Ectodermal cell (in vitro differentiated cells): Measurements from ENCODE around the gene OR5H1.
"Not testable (repeated sequence)": the region's sequence is repeated elsewhere in the genome, so short reads cannot be mapped to it uniquely, and the experiment has no call there.

Experiments
- H3K27ac ChIP-seq: 2 replicates; pipeline ENCODE4 v1.7.0; 2013; ENCODE audit warnings: mild to moderate bottlenecking, low read depth, low read length; ENCODE audit not compliant: insufficient read depth, poor library complexity, severe bottlenecking
- H3K27me3 ChIP-seq: 2 replicates; pipeline ENCODE4 v1.7.0; 2013; ENCODE audit warnings: mild to moderate bottlenecking, low read length; ENCODE audit not compliant: insufficient read depth, control insufficient read depth, poor library complexity, severe bottlenecking
- H3K36me3 ChIP-seq: one replicate; pipeline ENCODE4 v1.7.0; 2013; ENCODE audit warnings: low read length; ENCODE audit not compliant: control insufficient read depth, insufficient read depth
- H3K4me1 ChIP-seq: one replicate; pipeline ENCODE4 v1.7.0; 2013; ENCODE audit warnings: low read length; ENCODE audit not compliant: control insufficient read depth, insufficient read depth
- H3K4me3 ChIP-seq: 2 replicates; pipeline ENCODE4 v1.7.0; 2013; ENCODE audit warnings: low read depth, low read length, control low read depth; ENCODE audit not compliant: insufficient read depth
- H3K9me3 ChIP-seq: 2 replicates; pipeline ENCODE4 v1.7.0; 2013; ENCODE audit warnings: mild to moderate bottlenecking, low read length, moderate library complexity; ENCODE audit not compliant: control insufficient read depth
- WGBS, 2 experiments: methylation state at CpG; one replicate each; pipeline ENCODE4 v1.1.7; 2013; ENCODE audit warnings: missing lambda C conversion rate in 2 of 2; 5-methylcytosine and 5-hydroxymethylcytosine counted together

OR5H1 gene

GRCh38 chr3:98137826-98138557, 7.5 kb downstream of the OR5H1 start:
- H3K27me3 ChIP-seq, H3K27ac ChIP-seq, H3K9me3 ChIP-seq, H3K36me3 ChIP-seq, H3K4me1 ChIP-seq, H3K4me3 ChIP-seq: not testable (repeated sequence)
- WGBS, 2 experiments, result 95 to 96% methylated on average over 18 to 21 of the region's 23 CpGs

DNA sequence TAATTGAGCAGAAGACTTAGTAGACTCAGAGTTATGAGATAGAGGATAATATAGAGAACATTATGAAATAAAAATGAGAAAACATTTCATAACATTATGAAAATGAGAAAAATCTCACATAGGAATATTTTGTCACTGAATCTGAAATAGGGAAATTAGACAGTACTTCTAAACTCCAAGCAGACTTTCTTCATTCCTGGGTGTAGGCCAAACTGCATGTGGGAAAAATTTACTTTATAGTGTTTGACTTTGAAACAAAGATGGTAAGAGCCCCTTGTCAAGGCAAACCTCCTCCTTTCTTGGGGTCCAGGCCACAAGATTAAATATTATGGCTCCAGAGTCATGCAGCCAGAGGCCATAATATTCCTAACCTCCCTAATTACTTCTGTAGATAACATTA, 10.0 kb downstream of the OR5H1 start:
- no peaks in the 10 kb centered on the region for H3K27me3 ChIP-seq

GRCh38 chr3:98147179-98147578, 16.7 kb downstream of the OR5H1 start, which contains the start of gene OR5H14:
Gene OR5H14, plus strand, starts transcription at chr3:98147479. Its CDS starts 1,907 bp downstream, at chr3:98149386.
- H3K4me3 ChIP-seq, result no peak within 1 kb of the TSS
- no peaks in the 10 kb centered on the region for H3K27me3 ChIP-seq
- H3K36me3 ChIP-seq, result no peaks in the 10 kb centered on the region
- no peak within 1 kb of the TSS for H3K27ac ChIP-seq
- H3K9me3 ChIP-seq, result no peaks in the 10 kb centered on the region
- 100% methylated on average over 1 of the region's 1 CpG; no CpG with 5 or more reads in 1 of the 2 experiments for WGBS, 2 experiments
- H3K4me1 ChIP-seq, result no peaks in the 10 kb centered on the region

More for the DNA sequence above, 10.0 kb downstream of the OR5H1 start:
- Histone ChIP-seq H3K9me3 (no peaks in the 10 kb centered on the region), H3K4me1 (no peaks in the 10 kb centered on the region), H3K36me3 (no peaks in the 10 kb centered on the region), H3K27ac (no peak overlapping the region), H3K4me3 (no peak overlapping the region)

- H3K4me1 ChIP-seq, result no peaks in the 10 kb centered on the region
- no peaks in the 10 kb centered on the region for H3K9me3 ChIP-seq
- H3K4me3 ChIP-seq, result no peak overlapping the region
- no peaks in the 10 kb centered on the region for H3K36me3 ChIP-seq
- no peaks in the 10 kb centered on the region for H3K27me3 ChIP-seq
- 83 to 100% methylated on average over 1 to 2 of the region's 3 CpGs for WGBS, 2 experiments
- H3K27ac ChIP-seq, result no peak overlapping the region
These were observed 18.2 kb downstream of the OR5H1 start for GRCh38 chr3:98148751-98149150.

- WGBS, 2 experiments, result 87 to 100% methylated on average over 3 to 4 of the region's 4 CpGs
- not testable (repeated sequence) for H3K36me3 ChIP-seq
These were observed 18.9 kb downstream of the OR5H1 start for GRCh38 chr3:98149456-98149855.

DNA sequence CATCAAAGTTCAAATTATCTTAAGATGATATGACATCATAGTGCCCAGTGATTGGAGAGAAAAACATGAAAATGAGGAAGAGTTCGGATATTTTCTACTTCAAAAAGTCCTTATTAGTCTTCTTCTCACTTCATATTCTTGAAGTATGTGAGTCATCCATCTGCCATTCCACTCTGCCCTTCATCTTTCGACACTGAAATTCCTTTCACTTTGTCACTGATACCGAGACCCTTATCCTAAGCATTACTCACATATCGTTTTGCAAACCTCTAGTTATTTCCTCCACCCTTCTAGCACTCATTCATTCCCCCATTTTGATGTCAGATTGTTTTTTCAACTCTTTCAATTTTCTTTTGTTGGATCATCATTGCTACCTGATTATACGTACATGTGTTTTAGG, 20.7 kb downstream of the OR5H1 start:
- H3K4me3 ChIP-seq, result no peak overlapping the region

More at GRCh38 chr3:98149456-98149855, 18.9 kb downstream of the OR5H1 start:
- H3K4me1 ChIP-seq, H3K27me3 ChIP-seq, H3K27ac ChIP-seq, H3K9me3 ChIP-seq, H3K4me3 ChIP-seq: not testable (repeated sequence)

GRCh38 chr3:98166396-98166795, 35.9 kb downstream of the OR5H1 start, which contains the start of gene OR5H15:
Gene OR5H15, plus strand, starts transcription at chr3:98166696. Its CDS starts 2,004 bp downstream, at chr3:98168700.
- 80% methylated on average over 1 of the region's 3 CpGs; no CpG with 5 or more reads in 1 of the 2 experiments for WGBS, 2 experiments
- no peaks in the 10 kb centered on the region for H3K27me3 ChIP-seq

More for the DNA sequence above, 20.7 kb downstream of the OR5H1 start:
- Histone ChIP-seq H3K36me3 (no peaks in the 10 kb centered on the region), H3K4me1 (no peaks in the 10 kb centered on the region), H3K9me3 (no peaks in the 10 kb centered on the region), H3K27ac (no peak overlapping the region), H3K27me3 (no peaks in the 10 kb centered on the region)
- 89% methylated on average over 4 of the region's 5 CpGs for WGBS, 2 experiments

DNA sequence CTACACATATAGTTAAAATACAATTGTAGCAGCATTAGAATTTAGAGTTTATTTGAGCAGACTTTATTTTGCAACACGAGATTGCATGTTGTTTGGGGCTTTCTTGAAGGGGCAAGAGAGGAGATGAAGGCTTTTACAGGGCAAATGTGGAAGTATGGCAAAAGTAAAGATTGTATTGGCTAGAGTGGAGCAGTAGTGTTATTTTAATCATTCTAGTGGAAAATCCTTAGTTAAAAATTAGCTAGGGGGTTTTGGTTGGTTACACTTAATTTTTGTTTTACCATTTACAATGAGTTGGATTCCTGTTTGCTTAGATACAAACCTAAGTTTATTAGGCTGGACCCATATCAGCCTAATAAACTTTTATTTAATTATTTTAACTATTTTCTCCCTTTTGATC, 40.5 kb downstream of the OR5H1 start:
- H3K27me3 ChIP-seq, result no peaks in the 10 kb centered on the region
- H3K9me3 ChIP-seq, result no peaks in the 10 kb centered on the region
- no peaks in the 10 kb centered on the region for H3K36me3 ChIP-seq
- H3K4me3 ChIP-seq, result no peak overlapping the region
- no peak overlapping the region for H3K27ac ChIP-seq
- H3K4me1 ChIP-seq, result no peaks in the 10 kb centered on the region
- WGBS, 2 experiments, result 88 to 100% methylated on average over 1 of the region's 1 CpG

More at GRCh38 chr3:98166396-98166795, 35.9 kb downstream of the OR5H1 start, which contains the start of gene OR5H15:
- H3K4me1 ChIP-seq, result no peaks in the 10 kb centered on the region
- H3K36me3 ChIP-seq, result no peaks in the 10 kb centered on the region
- H3K9me3 ChIP-seq, result no peaks in the 10 kb centered on the region
- H3K27ac ChIP-seq, result no peak within 1 kb of the TSS
- no peak within 1 kb of the TSS for H3K4me3 ChIP-seq

GRCh38 chr3:98172621-98173020, 42.1 kb downstream of the OR5H1 start:
- Histone ChIP-seq H3K9me3 (no peaks in the 10 kb centered on the region), H3K27ac (no peak overlapping the region), H3K36me3 (no peaks in the 10 kb centered on the region), H3K27me3 (no peaks in the 10 kb centered on the region), H3K4me3 (no peak overlapping the region), H3K4me1 (no peaks in the 10 kb centered on the region)
- 94 to 97% methylated on average over 7 of the region's 7 CpGs for WGBS, 2 experiments

GRCh38 chr3:98180319-98180890, 49.9 kb downstream of the OR5H1 start:
- 90 to 100% methylated on average over 1 to 2 of the region's 3 CpGs for WGBS, 2 experiments
- no peak overlapping the region for H3K4me3 ChIP-seq
- no peaks in the 10 kb centered on the region for H3K9me3 ChIP-seq
- H3K36me3 ChIP-seq, result no peaks in the 10 kb centered on the region
- H3K4me1 ChIP-seq, result no peaks in the 10 kb centered on the region
- no peak overlapping the region for H3K27ac ChIP-seq
- no peaks in the 10 kb centered on the region for H3K27me3 ChIP-seq
